CD14-positive monocyte (primary cell): Measurements from ENCODE around the gene STK4. TPM values are rescaled to one million over a fixed set of nuclear protein-coding genes. Genes with fewer than 3 reads are reported as not detected.
A peak's percentile ranks its signal among the peaks of the same experiment; 100 is the strongest.

Source experiments
- DNase-seq, 3 donors: peaks; one replicate each; pipeline ENCODE4 v3.0.0-alpha.2; 2011 to 2022
- H2AFZ ChIP-seq: 2 replicates; pipeline ENCODE4 v1.6.0; 2012; ENCODE audit warnings: mild to moderate bottlenecking, low read depth, low read length, inconsistent platforms; ENCODE audit not compliant: insufficient read depth, poor library complexity, severe bottlenecking
- H3K27ac ChIP-seq, 2 donors: 1 replicate in 1 of 2; 2 replicates in 1 of 2; pipeline ENCODE4 v1.5.1; 2012 to 2013; ENCODE audit warnings: low read length in 2 of 2, control low read depth in 1 of 2, inconsistent platforms in 1 of 2, low read depth in 1 of 2, mild to moderate bottlenecking in 1 of 2
- H3K27me3 ChIP-seq, 2 donors: one replicate each; pipeline versions ENCODE4 v1.6.0 to v1.6.1; 2011 to 2013; ENCODE audit warnings: low read length in 2 of 2; ENCODE audit not compliant: control insufficient read depth in 2 of 2, insufficient read depth in 2 of 2
- H3K36me3 ChIP-seq, 2 donors: replicated peaks in 1 of 2; 1 replicate in 1 of 2; 2 replicates in 1 of 2; pipeline versions ENCODE4 v1.5.1 to v1.6.1; 2012 to 2013; ENCODE audit warnings: low read length in 2 of 2, control low read depth in 1 of 2, inconsistent platforms in 1 of 2, mild to moderate bottlenecking in 1 of 2; ENCODE audit not compliant: insufficient read depth in 2 of 2, control insufficient read depth in 1 of 2
- H3K4me1 ChIP-seq, 2 donors: 1 replicate in 1 of 2; 2 replicates in 1 of 2; pipeline versions ENCODE4 v1.5.1 to v1.6.1; 2012 to 2013; ENCODE audit warnings: low read length in 2 of 2, control low read depth in 1 of 2, inconsistent platforms in 1 of 2, mild to moderate bottlenecking in 1 of 2, moderate library complexity in 1 of 2; ENCODE audit not compliant: insufficient read depth in 2 of 2, control insufficient read depth in 1 of 2
- H3K4me2 ChIP-seq: replicated peaks from 2 replicates; pipeline ENCODE3; 2012; ENCODE audit warnings: low read length, moderate library complexity, mild to moderate bottlenecking; ENCODE audit not compliant: poor library complexity, severe bottlenecking; ENCODE audit errors: extremely low read depth
- H3K4me3 ChIP-seq, 3 experiments: fragments of 200-600 bp in 1 of 3; sonication (generic) in 1 of 3; replicated peaks in 1 of 3; 1 replicate in 2 of 3; 2 replicates in 1 of 3; pipeline ENCODE4 v1.5.1; 2011 to 2013; ENCODE audit warnings: low read length in 3 of 3, mild to moderate bottlenecking in 3 of 3, control low read depth in 2 of 3, low read depth in 2 of 3, inconsistent platforms in 1 of 3, moderate library complexity in 1 of 3
- H3K79me2 ChIP-seq: 2 replicates; pipeline ENCODE4 v1.6.0; 2012; ENCODE audit warnings: mild to moderate bottlenecking, control low read depth, inconsistent platforms, low read length, moderate library complexity; ENCODE audit not compliant: insufficient read depth
- H3K9ac ChIP-seq: 2 replicates; pipeline ENCODE4 v1.6.0; 2017; ENCODE audit warnings: low read length, mild to moderate bottlenecking; ENCODE audit not compliant: insufficient read depth, poor library complexity, severe bottlenecking
- H3K9me3 ChIP-seq, 2 donors: replicated peaks in 1 of 2; 1 replicate in 1 of 2; 2 replicates in 1 of 2; pipeline versions ENCODE4 v1.5.1 to v1.6.1; 2012 to 2013; ENCODE audit warnings: low read length in 2 of 2, control low read depth in 1 of 2; ENCODE audit not compliant: control insufficient read depth in 1 of 2, insufficient read depth in 1 of 2
- H4K20me1 ChIP-seq: 2 replicates; pipeline ENCODE4 v1.6.0; 2012; ENCODE audit warnings: mild to moderate bottlenecking, low read length, control low read depth, moderate library complexity; ENCODE audit not compliant: insufficient read depth
- H3K27ac Mint-ChIP-seq, 7 donors: one replicate each; pipeline ENCODE4 v1.8.0; 2020; ENCODE audit warnings: mild to moderate bottlenecking in 7 of 7, mixed read lengths in 7 of 7, moderate library complexity in 6 of 7, inconsistent platforms in 2 of 7
- H3K27me3 Mint-ChIP-seq, 3 donors: one replicate each; pipeline ENCODE4 v1.8.0; 2021 to 2022; ENCODE audit warnings: low read depth in 3 of 3, mild to moderate bottlenecking in 3 of 3, mixed read lengths in 3 of 3, moderate library complexity in 3 of 3, inconsistent platforms in 1 of 3
- H3K36me3 Mint-ChIP-seq, 2 donors: one replicate each; pipeline ENCODE4 v1.8.0; 2020; ENCODE audit warnings: mixed read lengths in 2 of 2, inconsistent platforms in 1 of 2, mild to moderate bottlenecking in 1 of 2
- H3K4me1 Mint-ChIP-seq: one replicate; pipeline ENCODE4 v1.8.0; 2020; ENCODE audit warnings: mild to moderate bottlenecking, mixed read lengths
- H3K4me3 Mint-ChIP-seq, 2 donors: one replicate each; pipeline ENCODE4 v1.8.0; 2020; ENCODE audit warnings: mild to moderate bottlenecking in 2 of 2, mixed read lengths in 2 of 2, moderate library complexity in 1 of 2
- H3K9me3 Mint-ChIP-seq, 7 donors: one replicate each; pipeline ENCODE4 v1.8.0; 2020 to 2022; ENCODE audit warnings: mixed read lengths in 7 of 7, mild to moderate bottlenecking in 6 of 7, moderate library complexity in 6 of 7, inconsistent platforms in 2 of 7
- WGBS: methylation state at CpG from one replicate; pipeline ENCODE4 v1.1.5; 2013; ENCODE audit warnings: missing lambda C conversion rate; ENCODE audit not compliant: insufficient coverage; 5-methylcytosine and 5-hydroxymethylcytosine counted together
- intact Hi-C, 2 donors: fragments of 100-400 bp; cut with micrococcal nuclease; formaldehyde crosslinking; loops; one replicate each; pipeline versions ENCODE4 v1.15.0 to v1.15.1; 2023
- polyA plus RNA-seq, 3 donors: library from polyadenylated mRNA; depleted of rRNA in 1 of 3; unstranded in 2 of 3; stranded (reverse) in 1 of 3; fragments of 300-500 nt in 2 of 3; fragments of >200 nt in 1 of 3; fragmentation: Illumina TruSeq in 2 of 3; gene quantifications; 1 replicate in 2 of 3; 2 replicates in 1 of 3; pipeline ENCODE4 v1.2.3, GENCODE V29; 2012 to 2021
- TF ChIP-seq, protein P1 (sequence below): fragments of 200-600 bp; IDR thresholded peaks from one replicate; pipeline ENCODE4 v1.8.0; 2022; ENCODE audit warnings: antibody characterized with exemption, mild to moderate bottlenecking

STK4 gene
- polyA plus RNA-seq, 3 donors, result 53.0 to 123 (median 69.9) TPM

DNA sequence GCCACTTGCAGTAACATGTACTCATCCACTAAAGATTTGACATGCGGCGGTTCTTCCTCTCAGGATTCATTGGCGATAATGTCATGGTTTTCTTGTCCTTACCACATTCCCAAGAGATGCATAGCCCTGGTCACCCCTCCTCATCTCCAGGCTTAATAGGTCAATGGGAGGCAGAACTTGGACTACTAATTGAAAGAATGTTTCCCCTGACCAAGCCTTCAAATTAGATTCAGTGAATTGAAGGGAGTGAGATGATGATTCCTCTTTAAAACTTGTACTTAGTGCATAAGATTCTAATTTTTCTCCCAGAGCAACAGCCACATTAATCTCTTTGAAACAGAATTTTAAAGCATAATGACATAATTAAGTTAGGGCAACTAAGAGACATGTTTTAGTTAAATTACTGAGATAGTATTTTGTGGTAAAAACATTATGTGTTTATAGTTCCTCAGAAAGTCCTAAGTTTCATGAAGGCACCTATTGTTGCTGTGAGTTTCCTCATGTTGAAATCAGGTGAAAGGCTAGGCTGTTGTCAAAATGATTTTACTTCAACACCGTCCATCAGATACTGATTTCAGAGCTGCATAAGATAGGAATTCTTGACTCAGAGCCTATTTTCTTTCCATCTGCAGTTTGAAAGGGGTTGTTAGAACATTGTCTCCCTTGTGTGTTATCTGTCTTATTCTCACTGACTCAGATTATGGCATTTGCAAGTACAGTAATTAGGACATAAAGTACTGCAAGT lies 48.5 kb downstream of the STK4 start:
- H3K27ac ChIP-seq, result peak overlapping the region in 1 of 2 donors; percentile 24
- no CpG with 5 or more reads among the region's 4 CpGs for WGBS
- H3K4me1 Mint-ChIP-seq, result peaks cover 2% of the 10 kb centered on the region
- intact Hi-C loops, result no loop called here
- no peaks in the 10 kb centered on the region for H3K9me3 Mint-ChIP-seq
- no peaks in the 10 kb centered on the region for H3K27me3 ChIP-seq
- H3K4me3 Mint-ChIP-seq, result no peak overlapping the region
- no peak overlapping the region for H3K4me3 ChIP-seq
- H3K36me3 Mint-ChIP-seq, result peaks cover 61 to 81% of the 10 kb centered on the region in 2 donors
- H3K27ac Mint-ChIP-seq, result peak overlapping the region in 1 of 7 donors; percentile 56
- no peaks in the 10 kb centered on the region for H3K4me1 ChIP-seq
- peaks cover 87 to 91% of the 10 kb centered on the region in 2 donors for H3K36me3 ChIP-seq
- TF ChIP-seq, protein P1, sequence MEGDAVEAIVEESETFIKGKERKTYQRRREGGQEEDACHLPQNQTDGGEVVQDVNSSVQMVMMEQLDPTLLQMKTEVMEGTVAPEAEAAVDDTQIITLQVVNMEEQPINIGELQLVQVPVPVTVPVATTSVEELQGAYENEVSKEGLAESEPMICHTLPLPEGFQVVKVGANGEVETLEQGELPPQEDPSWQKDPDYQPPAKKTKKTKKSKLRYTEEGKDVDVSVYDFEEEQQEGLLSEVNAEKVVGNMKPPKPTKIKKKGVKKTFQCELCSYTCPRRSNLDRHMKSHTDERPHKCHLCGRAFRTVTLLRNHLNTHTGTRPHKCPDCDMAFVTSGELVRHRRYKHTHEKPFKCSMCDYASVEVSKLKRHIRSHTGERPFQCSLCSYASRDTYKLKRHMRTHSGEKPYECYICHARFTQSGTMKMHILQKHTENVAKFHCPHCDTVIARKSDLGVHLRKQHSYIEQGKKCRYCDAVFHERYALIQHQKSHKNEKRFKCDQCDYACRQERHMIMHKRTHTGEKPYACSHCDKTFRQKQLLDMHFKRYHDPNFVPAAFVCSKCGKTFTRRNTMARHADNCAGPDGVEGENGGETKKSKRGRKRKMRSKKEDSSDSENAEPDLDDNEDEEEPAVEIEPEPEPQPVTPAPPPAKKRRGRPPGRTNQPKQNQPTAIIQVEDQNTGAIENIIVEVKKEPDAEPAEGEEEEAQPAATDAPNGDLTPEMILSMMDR, result no peak
- H4K20me1 ChIP-seq, result peaks cover 98% of the 10 kb centered on the region
- H3K9ac ChIP-seq, result no peak overlapping the region
- peaks cover 64% of the 10 kb centered on the region for H3K79me2 ChIP-seq
- H3K27me3 Mint-ChIP-seq, result no peaks in the 10 kb centered on the region
- no peaks in the 10 kb centered on the region for H3K9me3 ChIP-seq
- DNase-seq, result no peak
- H3K4me2 ChIP-seq, result no peak overlapping the region
- no peak overlapping the region for H2AFZ ChIP-seq

GRCh38 chr20:45016089-45016671 lies 49.9 kb downstream of the STK4 start:
- H2AFZ ChIP-seq, result no peak overlapping the region
- no peak for DNase-seq
- Mint-ChIP-seq H3K27me3 (no peaks in the 10 kb centered on the region), H3K9me3 (peaks cover 0 to 2% (median 0%) of the 10 kb centered on the region in 7 donors), H3K27ac (peak overlapping the region in 3 of 7 donors; percentile 15 to 64 (median 21)), H3K4me3 (no peak overlapping the region), H3K36me3 (peaks cover 65 to 81% of the 10 kb centered on the region in 2 donors), H3K4me1 (no peaks in the 10 kb centered on the region)
- H3K4me3 ChIP-seq, result no peak overlapping the region
- H3K27ac ChIP-seq, result peak overlapping the region in 1 of 2 donors; percentile 26
- H3K27me3 ChIP-seq, result no peaks in the 10 kb centered on the region
- no peaks in the 10 kb centered on the region for H3K4me1 ChIP-seq
- peaks cover 67% of the 10 kb centered on the region for H3K79me2 ChIP-seq
- H3K4me2 ChIP-seq, result no peak overlapping the region
- TF ChIP-seq, protein P1, result no peak
- H4K20me1 ChIP-seq, result peaks cover 98% of the 10 kb centered on the region
- intact Hi-C loops, result no loop called here
- peaks cover 84 to 91% of the 10 kb centered on the region in 2 donors for H3K36me3 ChIP-seq
- no CpG with 5 or more reads among the region's 5 CpGs for WGBS
- no peak overlapping the region for H3K9ac ChIP-seq
- H3K9me3 ChIP-seq, result no peaks in the 10 kb centered on the region
